Uterus (tissue), 4 donors: ENCODE measurements around the gene STRAP. TPM values are rescaled to one million over a fixed set of nuclear protein-coding genes. Genes with fewer than 3 reads are reported as not detected.
"Not testable (repeated sequence)": the region's sequence is repeated elsewhere in the genome, so short reads cannot be mapped to it uniquely, and the experiment has no call there.

Source experiments
- DNase-seq, 2 donors: peaks; one replicate each; pipeline ENCODE4 v3.0.0-alpha.2; 2019 to 2020
- H3K27ac ChIP-seq, 2 donors: fragments of 200-600 bp; sonication (generic); 1 replicate in 1 of 2; 2 replicates in 1 of 2; pipeline ENCODE4 v1.5.1; 2016 to 2018
- H3K27me3 ChIP-seq, 2 donors: fragments of 200-600 bp; sonication (generic); one replicate each; pipeline ENCODE4 v1.5.1; 2018 to 2019; ENCODE audit warnings: control low read depth in 1 of 2
- H3K36me3 ChIP-seq, 2 donors: fragments of 200-600 bp; sonication (generic); one replicate each; pipeline ENCODE4 v1.5.1; 2019; ENCODE audit warnings: control low read depth in 1 of 2
- H3K4me1 ChIP-seq, 2 donors: fragments of 200-600 bp; sonication (generic); one replicate each; pipeline ENCODE4 v1.5.1; 2018 to 2019; ENCODE audit warnings: control low read depth in 1 of 2
- H3K4me3 ChIP-seq, 2 donors: fragments of 200-600 bp; sonication (generic); 1 replicate in 1 of 2; 2 replicates in 1 of 2; pipeline ENCODE4 v1.5.1; 2018 to 2019; ENCODE audit warnings: mild to moderate bottlenecking in 1 of 2
- H3K9me3 ChIP-seq, 2 donors: fragments of 200-600 bp; sonication (generic); one replicate each; pipeline ENCODE4 v1.5.1; 2019; ENCODE audit warnings: control low read depth in 1 of 2
- POLR2A ChIP-seq, 2 donors: fragments of 450-650 bp; IDR thresholded peaks; one replicate each; pipeline ENCODE4 v1.6.1; 2016; ENCODE audit warnings: antibody characterized with exemption in 2 of 2, mild to moderate bottlenecking in 1 of 2, moderate library complexity in 1 of 2
- intact Hi-C: fragments of 100-400 bp; cut with DNase I; formaldehyde crosslinking; loops from one replicate; pipeline ENCODE4 v1.15.1; 2023; ENCODE audit warnings: low total_unique reads
- total RNA-seq, 4 donors: library from RNA; depleted of rRNA in 3 of 4; stranded (reverse); fragments of >200 nt in 3 of 4; gene quantifications; one replicate each; pipeline versions ENCODE4 v1.1.0 to v1.2.4, GENCODE V29; 2014 to 2023
- TF ChIP-seq, protein P1 (sequence below), 4 experiments: fragments of 200-600 bp in 2 of 4; fragments of 450-650 bp in 2 of 4; sonication (generic) in 2 of 4; IDR thresholded peaks; one replicate each; pipeline ENCODE4 v1.5.1; 2016 to 2019; ENCODE audit warnings: antibody characterized with exemption in 4 of 4, mild to moderate bottlenecking in 2 of 4, moderate library complexity in 1 of 4
- donor health status: DM: yes; HTN: yes; CAD: no.

STRAP gene
- total RNA-seq, 4 donors from 2014 or later, result 43.8 to 65.8 (median 58.2) TPM

DNA sequence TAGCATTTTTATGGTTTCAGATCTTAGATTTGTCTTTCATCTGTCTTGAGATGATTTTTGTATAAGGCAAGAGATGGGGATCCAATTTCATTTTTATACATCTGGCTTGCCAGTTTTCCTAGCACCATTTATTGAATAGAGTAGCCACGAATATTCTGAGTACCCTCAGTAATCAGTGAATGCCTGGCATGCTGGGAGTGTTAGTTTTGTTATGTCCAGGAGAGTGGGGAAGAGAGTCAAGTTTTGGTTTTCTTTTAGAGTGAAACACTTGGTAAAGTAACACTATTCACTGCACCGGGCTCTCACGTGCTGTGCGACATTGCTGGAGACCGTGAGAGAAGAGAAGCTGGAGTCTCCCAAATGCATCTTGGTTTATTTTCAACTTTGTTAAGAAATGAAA, 60.3 kb downstream of the STRAP start:
- Histone ChIP-seq H3K9me3 (no peaks in the 10 kb centered on the region), H3K27ac (no peak overlapping the region), H3K4me3 (no peak overlapping the region), H3K4me1 (no peaks in the 10 kb centered on the region), H3K27me3 (no peaks in the 10 kb centered on the region), H3K36me3 (no peaks in the 10 kb centered on the region)
- no peak for DNase-seq
- TF ChIP-seq, protein P1, sequence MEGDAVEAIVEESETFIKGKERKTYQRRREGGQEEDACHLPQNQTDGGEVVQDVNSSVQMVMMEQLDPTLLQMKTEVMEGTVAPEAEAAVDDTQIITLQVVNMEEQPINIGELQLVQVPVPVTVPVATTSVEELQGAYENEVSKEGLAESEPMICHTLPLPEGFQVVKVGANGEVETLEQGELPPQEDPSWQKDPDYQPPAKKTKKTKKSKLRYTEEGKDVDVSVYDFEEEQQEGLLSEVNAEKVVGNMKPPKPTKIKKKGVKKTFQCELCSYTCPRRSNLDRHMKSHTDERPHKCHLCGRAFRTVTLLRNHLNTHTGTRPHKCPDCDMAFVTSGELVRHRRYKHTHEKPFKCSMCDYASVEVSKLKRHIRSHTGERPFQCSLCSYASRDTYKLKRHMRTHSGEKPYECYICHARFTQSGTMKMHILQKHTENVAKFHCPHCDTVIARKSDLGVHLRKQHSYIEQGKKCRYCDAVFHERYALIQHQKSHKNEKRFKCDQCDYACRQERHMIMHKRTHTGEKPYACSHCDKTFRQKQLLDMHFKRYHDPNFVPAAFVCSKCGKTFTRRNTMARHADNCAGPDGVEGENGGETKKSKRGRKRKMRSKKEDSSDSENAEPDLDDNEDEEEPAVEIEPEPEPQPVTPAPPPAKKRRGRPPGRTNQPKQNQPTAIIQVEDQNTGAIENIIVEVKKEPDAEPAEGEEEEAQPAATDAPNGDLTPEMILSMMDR (IDR thresholded peaks at IDR 0.05), result no peak
- no peak for TF ChIP-seq POLR2A (IDR thresholded peaks at IDR 0.05)
- intact Hi-C loops, result no loop called here

DNA sequence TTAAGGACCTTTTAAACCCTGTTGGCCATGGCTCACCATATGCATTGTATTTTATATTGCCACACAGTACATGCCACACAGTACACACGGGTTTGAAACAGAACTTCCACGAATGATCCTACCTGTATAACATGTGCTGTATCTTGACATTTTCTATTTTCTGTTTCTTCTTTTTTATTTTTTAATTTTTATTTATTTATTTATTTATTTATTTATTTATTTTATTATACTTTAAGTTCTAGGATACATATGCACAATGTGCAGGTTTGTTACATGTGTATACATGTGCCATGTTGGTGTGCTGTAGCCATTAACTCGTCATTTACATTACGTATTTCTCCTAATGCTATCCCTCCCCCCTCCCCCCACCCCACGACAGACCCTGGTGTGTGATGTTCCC, 61.3 kb downstream of the STRAP start:
- intact Hi-C loops, DNase-seq, H3K27me3 ChIP-seq, H3K4me3 ChIP-seq, H3K9me3 ChIP-seq, H3K27ac ChIP-seq, H3K4me1 ChIP-seq, H3K36me3 ChIP-seq: not testable (repeated sequence)

DNA sequence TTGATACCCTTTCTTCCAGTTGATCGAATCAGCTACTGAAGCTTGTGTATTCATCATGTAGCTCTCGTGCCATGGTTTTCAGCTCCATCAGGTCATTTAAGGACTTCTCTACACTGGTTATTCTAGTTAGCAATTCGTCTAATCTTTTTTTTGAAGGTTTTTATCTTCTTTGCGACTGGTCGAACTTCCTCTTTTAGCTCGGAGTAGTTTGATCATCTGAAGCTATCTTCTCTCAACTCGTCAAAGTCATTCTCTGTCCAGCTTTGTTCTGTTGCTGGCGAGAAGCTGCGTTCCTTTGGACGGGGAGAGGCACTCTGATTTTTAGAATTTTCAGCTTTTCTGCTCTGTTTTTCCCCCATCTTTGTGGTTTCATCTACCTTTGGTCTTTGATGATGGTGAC, 66.3 kb downstream of the STRAP start:
- H3K27me3 ChIP-seq, H3K4me3 ChIP-seq, H3K9me3 ChIP-seq, H3K36me3 ChIP-seq, intact Hi-C loops, DNase-seq, H3K27ac ChIP-seq, H3K4me1 ChIP-seq: not testable (repeated sequence)

Other genes starting within 250 kb of the STRAP start
- gene EPS8, start 93.0 kb upstream of the STRAP start, total RNA-seq, result 100 to 1,000 TPM in 3 of 4 donors, 10 to 100 TPM in 1; 93.7 to 173 (median 109) TPM
- 10 to 100 TPM in 3 of 4 donors, 1 to 10 TPM in 1; 7.7 to 58.3 (median 19.2) TPM for gene DERA, start 28.9 kb downstream of the STRAP start, total RNA-seq